GM18520 (cell line): ENCODE data around the gene NGDN.
A peak's percentile ranks its signal among the peaks of the same experiment; 100 is the strongest.
"Not testable (repeated sequence)": the region's sequence is repeated elsewhere in the genome, so short reads cannot be mapped to it uniquely, and the experiment has no call there.

Experiments used
- ATAC-seq: cut with Tn5 transposase; IDR thresholded peaks from one replicate; pipeline ENCODE4 v1.9.1; 2021; ENCODE audit not compliant: unreplicated experiment

NGDN gene, protein sequence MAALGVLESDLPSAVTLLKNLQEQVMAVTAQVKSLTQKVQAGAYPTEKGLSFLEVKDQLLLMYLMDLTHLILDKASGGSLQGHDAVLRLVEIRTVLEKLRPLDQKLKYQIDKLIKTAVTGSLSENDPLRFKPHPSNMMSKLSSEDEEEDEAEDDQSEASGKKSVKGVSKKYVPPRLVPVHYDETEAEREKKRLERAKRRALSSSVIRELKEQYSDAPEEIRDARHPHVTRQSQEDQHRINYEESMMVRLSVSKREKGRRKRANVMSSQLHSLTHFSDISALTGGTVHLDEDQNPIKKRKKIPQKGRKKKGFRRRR

GRCh38 chr14:23469127-23469905 is at the start of gene NGDN:
Gene NGDN (plus strand): TSS chr14:23469703. CDS start chr14:23469716, 13 bp downstream.
- ATAC-seq: peak; percentile 97

DNA sequence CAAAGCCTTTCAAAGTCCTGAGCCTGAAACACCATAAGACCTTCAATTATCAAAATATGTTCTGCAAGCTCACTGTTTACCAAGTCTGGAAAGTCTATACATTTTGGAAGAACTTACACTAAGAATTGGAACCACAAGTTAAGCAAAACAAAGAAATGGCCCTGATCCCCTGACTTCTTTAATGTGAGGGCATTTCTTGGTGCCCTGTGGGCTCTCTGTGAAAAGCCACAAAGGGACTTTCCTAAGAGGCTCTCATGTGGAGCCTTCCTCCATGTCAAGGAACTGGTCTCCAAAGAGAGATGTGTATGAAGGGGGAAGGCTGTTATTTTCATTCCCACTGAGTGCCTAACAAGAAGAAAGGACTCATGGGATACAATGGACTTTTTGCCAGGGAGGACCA is 47.9 kb upstream of the NGDN start:
- no peak for ATAC-seq

- no peak for ATAC-seq
Measured at GRCh38 chr14:23423657-23424056, 45.8 kb upstream of the NGDN start.

GRCh38 chr14:23425169-23425568 is 44.3 kb upstream of the NGDN start:
- ATAC-seq: no peak

- not testable (repeated sequence) for ATAC-seq
Measured at GRCh38 chr14:23425798-23426197, 43.7 kb upstream of the NGDN start.

DNA sequence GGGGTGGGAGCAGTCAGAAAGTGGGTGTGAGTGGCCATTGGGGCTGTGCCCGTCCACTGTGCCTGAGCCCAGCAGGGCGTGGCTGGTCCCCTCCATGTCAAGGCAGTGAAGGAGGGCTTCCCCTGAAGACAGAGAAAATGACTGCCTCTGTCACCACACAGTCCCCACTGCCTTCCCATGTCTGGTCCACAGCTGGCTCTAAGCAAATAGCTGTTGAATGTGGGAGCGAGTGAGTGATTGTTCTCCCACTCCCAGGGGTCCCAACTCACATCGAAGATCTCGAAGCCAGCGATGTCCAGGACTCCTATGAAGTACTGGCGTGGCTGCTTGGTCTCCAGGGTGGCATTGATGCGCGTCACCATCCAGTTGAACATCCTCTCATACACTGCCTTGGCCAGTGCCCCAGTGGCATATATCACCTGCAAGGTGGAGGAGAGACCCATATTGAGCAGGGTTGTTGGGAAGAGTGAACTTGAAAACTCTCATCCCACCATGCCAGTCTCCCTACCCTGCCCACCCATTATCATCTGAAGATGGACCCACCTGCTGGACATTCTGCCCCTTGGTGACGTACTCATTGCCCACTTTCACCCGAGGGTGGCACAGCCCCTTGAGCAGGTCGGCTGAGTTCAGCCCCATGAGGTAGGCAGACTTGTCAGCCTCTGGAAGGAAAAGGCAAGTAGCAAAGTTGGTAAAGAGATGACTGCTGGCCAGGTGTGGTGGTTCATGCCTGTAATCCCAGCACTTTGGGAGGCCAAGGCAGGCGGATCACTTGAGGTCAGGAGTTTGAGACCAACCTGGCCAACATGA is 40.6 kb upstream of the NGDN start:
- no peak for ATAC-seq

GRCh38 chr14:23430016-23430722 is 39.3 kb upstream of the NGDN start:
- no peak for ATAC-seq

GRCh38 chr14:23430723-23431085 is 38.8 kb upstream of the NGDN start:
- no peak for ATAC-seq

DNA sequence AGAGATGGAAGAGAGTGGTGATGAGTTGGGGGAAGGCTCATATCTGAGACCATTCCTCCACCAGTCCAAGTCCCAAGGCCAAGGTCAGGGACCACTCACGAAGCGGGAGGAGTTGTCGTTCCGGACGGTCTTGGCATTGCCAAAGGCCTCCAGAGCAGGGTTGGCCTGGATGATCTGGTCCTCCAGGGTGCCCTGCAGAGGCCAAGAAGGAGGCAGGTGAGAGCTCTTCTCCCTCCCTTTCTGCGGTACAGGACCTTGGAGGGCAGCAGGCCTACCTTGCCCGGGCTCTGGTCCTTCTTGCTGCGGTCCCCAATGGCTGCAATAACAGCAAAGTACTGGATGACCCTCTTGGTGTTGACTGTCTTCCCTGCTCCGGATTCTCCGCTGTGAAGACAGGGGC is 38.0 kb upstream of the NGDN start:
- no peak for ATAC-seq

GRCh38 chr14:23432102-23432925 is 37.2 kb upstream of the NGDN start:
- no peak for ATAC-seq

- ATAC-seq: no peak
Measured at GRCh38 chr14:23432946-23433345, 36.6 kb upstream of the NGDN start.

DNA sequence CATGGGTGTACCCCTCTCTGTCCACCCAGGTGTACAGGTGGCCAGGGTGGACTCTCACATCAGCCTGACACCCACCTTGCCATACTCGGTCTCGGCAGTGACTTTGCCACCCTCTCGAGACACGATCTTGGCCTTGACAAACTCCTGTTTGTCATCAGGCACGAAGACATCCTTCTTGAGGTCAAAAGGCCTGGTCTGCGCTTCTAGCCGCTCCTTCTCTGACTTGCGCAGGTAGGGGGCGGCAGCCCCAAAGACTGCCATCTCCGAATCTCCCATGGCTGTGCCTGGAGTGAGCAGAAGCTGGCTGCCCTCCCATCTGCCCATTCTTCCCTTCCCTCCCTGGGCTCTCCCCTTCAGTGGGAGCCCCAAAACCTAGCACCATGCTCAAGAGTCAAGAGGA is 36.0 kb upstream of the NGDN start:
- no peak for ATAC-seq

- no peak for ATAC-seq
Measured at GRCh38 chr14:23434488-23435222, 34.8 kb upstream of the NGDN start.

GRCh38 chr14:23435543-23436326 is 33.8 kb upstream of the NGDN start, which contains the start of gene MYH7:
Gene MYH7 (minus strand): TSS chr14:23435660. CDS start chr14:23433732, 1,928 bp downstream.
- no peak for ATAC-seq

DNA sequence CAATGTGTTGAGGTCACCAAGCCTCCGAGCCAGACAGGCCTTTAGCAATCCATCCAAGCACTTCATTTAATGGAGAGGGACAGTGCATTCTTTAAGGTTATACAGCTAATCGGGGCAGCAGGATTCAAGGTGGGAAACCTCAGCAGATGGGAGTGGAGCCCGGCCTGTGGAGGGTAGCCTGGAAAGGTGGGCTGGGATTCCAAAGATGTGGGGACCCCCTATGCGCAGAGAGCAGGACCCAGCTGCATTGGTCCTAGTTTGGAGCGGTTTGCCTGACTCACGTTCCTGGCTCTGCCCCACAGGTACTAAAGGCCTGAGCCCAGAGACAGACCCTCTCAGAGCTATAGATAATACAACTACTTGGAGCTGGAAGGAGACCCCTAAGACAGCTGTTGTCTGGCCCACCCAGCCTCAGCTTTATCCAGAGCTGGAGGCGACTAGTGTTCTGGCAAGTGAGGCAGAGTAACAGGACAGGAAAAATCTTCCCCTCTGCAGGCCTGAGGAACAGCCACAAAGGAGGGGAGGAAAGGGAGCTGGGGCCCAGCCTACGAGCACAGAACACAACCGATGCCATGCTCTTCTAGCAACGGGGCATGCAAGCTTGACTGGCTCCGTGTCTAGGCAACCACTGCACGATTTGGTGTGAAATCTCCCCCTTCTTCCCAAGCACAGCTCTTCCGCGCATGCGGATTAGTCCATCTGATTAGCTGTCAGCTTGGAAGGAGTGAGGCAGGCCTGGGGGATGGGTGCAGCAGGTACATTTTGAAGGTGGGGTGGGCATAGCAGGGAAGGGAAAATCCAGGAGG is 33.0 kb upstream of the NGDN start:
- ATAC-seq: no peak

- no peak for ATAC-seq
Measured at GRCh38 chr14:23437133-23438100, 32.1 kb upstream of the NGDN start.
